ENCODE data around the gene TDRD3. TPM values are rescaled to one million over a fixed set of nuclear protein-coding genes. Genes with fewer than 3 reads are reported as not detected.
"Not testable (repeated sequence)": the region's sequence is repeated elsewhere in the genome, so short reads cannot be mapped to it uniquely, and the experiment has no call there.

TDRD3 gene
- polyA plus RNA-seq, 1 donor: 27.0 TPM

- Histone ChIP-seq H3K27ac (ENCODE audit: low read length) (no peak overlapping the region), H3K27me3 (ENCODE audit: control insufficient read depth, insufficient read depth, low read length) (peaks cover 5% of the 10 kb centered on the region), H3K4me1 (ENCODE audit: control insufficient read depth, insufficient read depth, low read length) (no peaks in the 10 kb centered on the region), H3K4me3 (ENCODE audit: low read length) (no peak overlapping the region), H3K36me3 (ENCODE audit: control insufficient read depth, insufficient read depth, low read length) (no peaks in the 10 kb centered on the region), H3K9me3 (ENCODE audit: control insufficient read depth, low read depth, low read length) (no peaks in the 10 kb centered on the region)
- no peak for DNase-seq
These were observed 27.8 kb upstream of the TDRD3 start for GRCh38 chr13:60369242-60369641.

GRCh38 chr13:60370343-60370742 is 26.7 kb upstream of the TDRD3 start:
- no peak overlapping the region for H3K4me3 ChIP-seq (ENCODE audit: low read length)
- WGBS (ENCODE audit: insufficient coverage, low lambda C conversion rate): no CpG with 5 or more reads among the region's 7 CpGs
- no peaks in the 10 kb centered on the region for H3K4me1 ChIP-seq (ENCODE audit: control insufficient read depth, insufficient read depth, low read length)
- no peak overlapping the region for H3K27ac ChIP-seq (ENCODE audit: low read length)
- peaks cover 3% of the 10 kb centered on the region for H3K27me3 ChIP-seq (ENCODE audit: control insufficient read depth, insufficient read depth, low read length)
- H3K9me3 ChIP-seq (ENCODE audit: control insufficient read depth, low read depth, low read length): no peaks in the 10 kb centered on the region
- DNase-seq: no peak
- H3K36me3 ChIP-seq (ENCODE audit: control insufficient read depth, insufficient read depth, low read length): no peaks in the 10 kb centered on the region

- WGBS (ENCODE audit: insufficient coverage, low lambda C conversion rate): no CpG with 5 or more reads among the region's 2 CpGs
- Histone ChIP-seq H3K4me1 (ENCODE audit: control insufficient read depth, insufficient read depth, low read length) (no peaks in the 10 kb centered on the region), H3K27me3 (ENCODE audit: control insufficient read depth, insufficient read depth, low read length) (no peaks in the 10 kb centered on the region), H3K27ac (ENCODE audit: low read length) (no peak overlapping the region), H3K4me3 (ENCODE audit: low read length) (no peak overlapping the region), H3K36me3 (ENCODE audit: control insufficient read depth, insufficient read depth, low read length) (no peaks in the 10 kb centered on the region), H3K9me3 (ENCODE audit: control insufficient read depth, low read depth, low read length) (no peaks in the 10 kb centered on the region)
- DNase-seq: peak in 1 of 2 donors; percentile 24
These were observed 24.9 kb upstream of the TDRD3 start for GRCh38 chr13:60372141-60372540.

GRCh38 chr13:60379282-60379681 is 17.7 kb upstream of the TDRD3 start:
- 100% methylated on average over 1 of the region's 3 CpGs for WGBS (ENCODE audit: insufficient coverage, low lambda C conversion rate)
- not testable (repeated sequence) for DNase-seq; H3K27me3 ChIP-seq (ENCODE audit: control insufficient read depth, insufficient read depth, low read length); H3K36me3 ChIP-seq (ENCODE audit: control insufficient read depth, insufficient read depth, low read length); H3K4me3 ChIP-seq (ENCODE audit: low read length); H3K4me1 ChIP-seq (ENCODE audit: control insufficient read depth, insufficient read depth, low read length); H3K9me3 ChIP-seq (ENCODE audit: control insufficient read depth, low read depth, low read length); H3K27ac ChIP-seq (ENCODE audit: low read length)

GRCh38 chr13:60379837-60380565 is 17.0 kb upstream of the TDRD3 start:
- DNase-seq: no peak
- H3K4me1 ChIP-seq (ENCODE audit: control insufficient read depth, insufficient read depth, low read length): no peaks in the 10 kb centered on the region
- H3K36me3 ChIP-seq (ENCODE audit: control insufficient read depth, insufficient read depth, low read length): no peaks in the 10 kb centered on the region
- H3K27ac ChIP-seq (ENCODE audit: low read length): no peak overlapping the region
- no CpG with 5 or more reads among the region's 3 CpGs for WGBS (ENCODE audit: insufficient coverage, low lambda C conversion rate)
- no peaks in the 10 kb centered on the region for H3K27me3 ChIP-seq (ENCODE audit: control insufficient read depth, insufficient read depth, low read length)
- H3K4me3 ChIP-seq (ENCODE audit: low read length): no peak overlapping the region
- no peaks in the 10 kb centered on the region for H3K9me3 ChIP-seq (ENCODE audit: control insufficient read depth, low read depth, low read length)

GRCh38 chr13:60384911-60385310 is 12.1 kb upstream of the TDRD3 start:
- H3K27me3 ChIP-seq (ENCODE audit: control insufficient read depth, insufficient read depth, low read length): no peaks in the 10 kb centered on the region
- H3K4me1 ChIP-seq (ENCODE audit: control insufficient read depth, insufficient read depth, low read length): no peaks in the 10 kb centered on the region
- WGBS (ENCODE audit: insufficient coverage, low lambda C conversion rate): 76% methylated on average over 2 of the region's 4 CpGs

GRCh38 chr13:60386250-60386649 is 10.8 kb upstream of the TDRD3 start:
- H3K4me1 ChIP-seq (ENCODE audit: control insufficient read depth, insufficient read depth, low read length): no peaks in the 10 kb centered on the region
- H3K27ac ChIP-seq (ENCODE audit: low read length): no peak overlapping the region
- H3K9me3 ChIP-seq (ENCODE audit: control insufficient read depth, low read depth, low read length): no peaks in the 10 kb centered on the region
- DNase-seq: no peak
- no peaks in the 10 kb centered on the region for H3K36me3 ChIP-seq (ENCODE audit: control insufficient read depth, insufficient read depth, low read length)
- H3K4me3 ChIP-seq (ENCODE audit: low read length): no peak overlapping the region
- WGBS (ENCODE audit: insufficient coverage, low lambda C conversion rate): 94% methylated on average over 2 of the region's 2 CpGs
- no peaks in the 10 kb centered on the region for H3K27me3 ChIP-seq (ENCODE audit: control insufficient read depth, insufficient read depth, low read length)

More at GRCh38 chr13:60384911-60385310, 12.1 kb upstream of the TDRD3 start:
- DNase-seq: no peak
- Histone ChIP-seq H3K36me3 (ENCODE audit: control insufficient read depth, insufficient read depth, low read length) (no peaks in the 10 kb centered on the region), H3K9me3 (ENCODE audit: control insufficient read depth, low read depth, low read length) (no peaks in the 10 kb centered on the region), H3K27ac (ENCODE audit: low read length) (no peak overlapping the region), H3K4me3 (ENCODE audit: low read length) (no peak overlapping the region)

GRCh38 chr13:60392131-60392530 is 4.9 kb upstream of the TDRD3 start:
- Histone ChIP-seq H3K4me3 (ENCODE audit: low read length) (no peak overlapping the region), H3K27me3 (ENCODE audit: control insufficient read depth, insufficient read depth, low read length) (no peaks in the 10 kb centered on the region), H3K27ac (ENCODE audit: low read length) (no peak overlapping the region), H3K36me3 (ENCODE audit: control insufficient read depth, insufficient read depth, low read length) (no peaks in the 10 kb centered on the region), H3K9me3 (ENCODE audit: control insufficient read depth, low read depth, low read length) (no peaks in the 10 kb centered on the region), H3K4me1 (ENCODE audit: control insufficient read depth, insufficient read depth, low read length) (no peaks in the 10 kb centered on the region)
- DNase-seq: no peak
- no CpG with 5 or more reads among the region's 3 CpGs for WGBS (ENCODE audit: insufficient coverage, low lambda C conversion rate)

GRCh38 chr13:60395971-60396782 is 843 bp upstream of the TDRD3 start:
- Histone ChIP-seq H3K27me3 (ENCODE audit: control insufficient read depth, insufficient read depth, low read length) (no peaks in the 10 kb centered on the region), H3K9me3 (ENCODE audit: control insufficient read depth, low read depth, low read length) (no peaks in the 10 kb centered on the region), H3K4me1 (ENCODE audit: control insufficient read depth, insufficient read depth, low read length) (peaks cover 14% of the 10 kb centered on the region), H3K27ac (ENCODE audit: low read length) (peak overlapping the region; percentile 94), H3K4me3 (ENCODE audit: low read length) (peak overlapping the region; percentile 89), H3K36me3 (ENCODE audit: control insufficient read depth, insufficient read depth, low read length) (no peaks in the 10 kb centered on the region)
- no CpG with 5 or more reads among the region's 49 CpGs for WGBS (ENCODE audit: insufficient coverage, low lambda C conversion rate)
- peak; percentile 93 to 96 for DNase-seq

GRCh38 chr13:60397704-60398378 is 821 bp downstream of the TDRD3 start:
- DNase-seq: peak; percentile 46 to 83
- H3K36me3 ChIP-seq (ENCODE audit: control insufficient read depth, insufficient read depth, low read length): no peaks in the 10 kb centered on the region

More at GRCh38 chr13:60397704-60398378, 821 bp downstream of the TDRD3 start:
- 0% methylated on average over 9 of the region's 43 CpGs for WGBS (ENCODE audit: insufficient coverage, low lambda C conversion rate)
- no peaks in the 10 kb centered on the region for H3K9me3 ChIP-seq (ENCODE audit: control insufficient read depth, low read depth, low read length)
- H3K27me3 ChIP-seq (ENCODE audit: control insufficient read depth, insufficient read depth, low read length): no peaks in the 10 kb centered on the region
- H3K4me1 ChIP-seq (ENCODE audit: control insufficient read depth, insufficient read depth, low read length): peaks cover 14% of the 10 kb centered on the region
- peak overlapping the region; percentile 80 for H3K4me3 ChIP-seq (ENCODE audit: low read length)
- peak overlapping the region; percentile 92 for H3K27ac ChIP-seq (ENCODE audit: low read length)
